Loucy (cell line): Measurements from ENCODE around the gene PDILT.

ENCODE experiments used
- CTCF ChIP-seq: fragments of 200-600 bp; sonication (generic); conservative IDR thresholded peaks from 2 replicates; pipeline ENCODE4 v1.5.1; 2014; ENCODE audit warnings: mild to moderate bottlenecking, antibody characterized with exemption, low read length
- EZH2phosphoT487 ChIP-seq: fragments of 200-600 bp; IDR thresholded peaks from 2 replicates; pipeline ENCODE4 v1.6.1; 2018; ENCODE audit warnings: antibody characterized with exemption, mild to moderate bottlenecking, moderate library complexity, borderline replicate concordance

GRCh38 chr16:20348365-20349185 lies 56.0 kb downstream of the PDILT start:
- TF ChIP-seq EZH2phosphoT487 = no peak
- no peak for TF ChIP-seq CTCF
